ENCODE measurements around the gene ENO1. TPM values are rescaled to one million over a fixed set of nuclear protein-coding genes. Genes with fewer than 3 reads are reported as not detected.
"Not testable (repeated sequence)": the region's sequence is repeated elsewhere in the genome, so short reads cannot be mapped to it uniquely, and the experiment has no call there.

The ENO1 gene
- total RNA-seq, 4 donors from 2014 or later, result 355 to 741 (median 478) TPM

- Histone ChIP-seq H3K4me1 (no peaks in the 10 kb centered on the region), H3K4me3 (replicated peaks in 1 of 3) (no peak overlapping the region), H3K9me3 (no peaks in the 10 kb centered on the region), H3K36me3 (no peaks in the 10 kb centered on the region), H3K27me3 (no peaks in the 10 kb centered on the region), H3K27ac (no peak overlapping the region)
- intact Hi-C loops (cut with DNase I), result no loop called here
- TF ChIP-seq CTCF (IDR thresholded peaks at IDR 0.05) (no peak), POLR2A (IDR thresholded peaks at IDR 0.05) (no peak)
- 76 to 83% methylated on average over 14 of the region's 14 CpGs for WGBS, 2 donors
- DNase-seq, result no peak
Observed at GRCh38 chr1:8835941-8836643, 42.4 kb downstream of the ENO1 start.

- Histone ChIP-seq H3K27me3 (no peaks in the 10 kb centered on the region), H3K4me3 (replicated peaks in 1 of 3) (no peak overlapping the region), H3K27ac (no peak overlapping the region), H3K4me1 (no peaks in the 10 kb centered on the region), H3K9me3 (no peaks in the 10 kb centered on the region), H3K36me3 (no peaks in the 10 kb centered on the region)
- DNase-seq, result no peak
- TF ChIP-seq POLR2A (IDR thresholded peaks at IDR 0.05) (no peak), CTCF (IDR thresholded peaks at IDR 0.05) (peak in 3 of 6 experiments; percentile 13 to 19 (median 16))
- 41 to 44% methylated on average over 4 of the region's 4 CpGs for WGBS, 2 donors
- intact Hi-C loops (cut with DNase I), result no loop called here
Observed at GRCh38 chr1:8831340-8831739, 47.1 kb downstream of the ENO1 start.

DNA sequence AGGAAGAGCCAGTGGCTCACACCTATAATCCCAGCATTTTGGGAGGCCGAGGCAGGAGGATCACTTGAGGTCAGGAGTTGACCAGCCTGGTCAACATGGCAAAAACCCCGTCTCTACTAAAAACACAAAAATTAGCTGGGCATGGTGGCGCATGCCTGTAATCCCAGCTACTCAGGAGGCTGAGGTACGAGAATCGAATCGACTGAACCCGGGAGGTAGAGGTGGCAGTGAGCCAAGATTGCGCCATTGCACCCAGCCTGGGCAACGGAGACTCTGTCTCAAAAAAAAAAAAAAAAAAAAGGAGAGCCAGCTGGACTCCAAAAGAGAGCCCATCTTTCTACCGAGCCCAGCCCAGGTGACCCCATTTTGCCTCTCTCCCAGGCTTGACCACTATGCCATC lies 47.8 kb downstream of the ENO1 start:
- H3K4me3 ChIP-seq (replicated peaks in 1 of 3); H3K4me1 ChIP-seq; H3K27ac ChIP-seq; H3K36me3 ChIP-seq; DNase-seq; H3K9me3 ChIP-seq; intact Hi-C loops (cut with DNase I); H3K27me3 ChIP-seq: not testable (repeated sequence)
- WGBS, 2 donors, result 85 to 93% methylated on average over 10 of the region's 10 CpGs

GRCh38 chr1:8825985-8826481 lies 52.5 kb downstream of the ENO1 start:
- no peak for TF ChIP-seq CTCF (IDR thresholded peaks at IDR 0.05)
- no peak for TF ChIP-seq POLR2A (IDR thresholded peaks at IDR 0.05)
- no peak overlapping the region for H3K4me3 ChIP-seq (replicated peaks in 1 of 3)
- peaks cover 14 to 16% of the 10 kb centered on the region in 2 donors for H3K4me1 ChIP-seq
- no peak for DNase-seq
- WGBS, 2 donors, result 87 to 88% methylated on average over 10 of the region's 10 CpGs
- no peaks in the 10 kb centered on the region for H3K36me3 ChIP-seq
- no peak overlapping the region for H3K27ac ChIP-seq
- intact Hi-C loops (cut with DNase I), result no loop called here
- no peaks in the 10 kb centered on the region for H3K9me3 ChIP-seq
- no peaks in the 10 kb centered on the region for H3K27me3 ChIP-seq

DNA sequence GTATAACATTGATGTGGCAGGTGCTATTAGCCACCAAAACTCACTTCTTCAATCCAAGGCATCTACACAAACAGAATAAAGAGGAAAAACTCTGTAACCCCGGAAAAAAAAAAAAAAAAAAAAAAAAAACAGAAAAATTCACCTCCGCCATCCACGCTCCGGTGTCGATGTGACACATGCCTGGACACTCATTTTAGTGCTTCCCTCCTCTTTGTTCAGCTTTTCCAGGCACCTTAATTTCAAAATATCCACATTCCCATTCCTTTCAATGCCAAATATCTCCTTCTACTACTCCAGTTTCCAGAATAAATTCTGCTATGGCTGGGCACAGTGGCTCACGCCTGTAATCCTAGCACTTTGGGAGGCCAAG lies 55.2 kb downstream of the ENO1 start:
- DNase-seq, result no peak
- Histone ChIP-seq H3K36me3 (no peaks in the 10 kb centered on the region), H3K4me3 (replicated peaks in 1 of 3) (no peak overlapping the region), H3K27ac (peak overlapping the region in 1 of 3 donors; percentile 61), H3K9me3 (no peaks in the 10 kb centered on the region), H3K4me1 (peaks cover 17 to 22% of the 10 kb centered on the region in 2 donors), H3K27me3 (no peaks in the 10 kb centered on the region)
- no peak for TF ChIP-seq POLR2A (IDR thresholded peaks at IDR 0.05)
- TF ChIP-seq CTCF (IDR thresholded peaks at IDR 0.05), result no peak
- 76 to 78% methylated on average over 6 of the region's 6 CpGs for WGBS, 2 donors
- intact Hi-C loops (cut with DNase I), result no loop called here
